NT2/D1 (cell line): ENCODE data around the gene COL5A2.

Experiments
- DNase-seq: peaks from one replicate; pipeline ENCODE4 v3.0.0-alpha.2; 2011; ENCODE audit warnings: low read depth, low spot score
- H3K27me3 ChIP-seq: 2 replicates; pipeline ENCODE4 v1.6.0; 2011; ENCODE audit warnings: mild to moderate bottlenecking; ENCODE audit not compliant: insufficient read length, insufficient read depth
- H3K36me3 ChIP-seq: 2 replicates; pipeline ENCODE4 v1.6.1; 2011; ENCODE audit warnings: mild to moderate bottlenecking, low read length, mixed read lengths; ENCODE audit not compliant: insufficient read depth, insufficient read length
- H3K4me1 ChIP-seq: 2 replicates; pipeline ENCODE4 v1.5.1; 2011; ENCODE audit not compliant: insufficient read depth, insufficient read length
- H3K4me3 ChIP-seq: 2 replicates; pipeline ENCODE4 v1.5.1; 2011; ENCODE audit warnings: low read depth; ENCODE audit not compliant: insufficient read length
- H3K9ac ChIP-seq: 2 replicates; pipeline ENCODE4 v1.6.0; 2011; ENCODE audit warnings: low read depth; ENCODE audit not compliant: insufficient read length
- H3K9me3 ChIP-seq: 2 replicates; pipeline ENCODE4 v1.5.1; 2011; ENCODE audit warnings: mild to moderate bottlenecking, low read length; ENCODE audit not compliant: insufficient read depth
- SUZ12 ChIP-seq: IDR thresholded peaks from 2 replicates; pipeline ENCODE4 v1.6.1; 2011; ENCODE audit not compliant: insufficient read length, insufficient read depth; ENCODE audit errors: extremely low read depth
- YY1 ChIP-seq: IDR thresholded peaks from 2 replicates; pipeline ENCODE4 v1.6.1; 2011; ENCODE audit not compliant: insufficient read length, insufficient read depth
- ZNF274 ChIP-seq: IDR thresholded peaks from 2 replicates; pipeline ENCODE4 v1.6.1; 2011; ENCODE audit warnings: mild to moderate bottlenecking, low read depth, low read length

The COL5A2 gene

GRCh38 chr2:189069855-189070619 is 109.5 kb downstream of the COL5A2 start:
- H3K9ac ChIP-seq, result no peak overlapping the region
- no peaks in the 10 kb centered on the region for H3K27me3 ChIP-seq

GRCh38 chr2:189066037-189066436 is 113.5 kb downstream of the COL5A2 start:
- DNase-seq, result no peak
- no peaks in the 10 kb centered on the region for H3K4me1 ChIP-seq
- peaks cover 8% of the 10 kb centered on the region for H3K36me3 ChIP-seq
- H3K9ac ChIP-seq, result no peak overlapping the region
- TF ChIP-seq ZNF274, result no peak
- no peaks in the 10 kb centered on the region for H3K9me3 ChIP-seq
- no peak overlapping the region for H3K4me3 ChIP-seq
- no peaks in the 10 kb centered on the region for H3K27me3 ChIP-seq

More at GRCh38 chr2:189069855-189070619, 109.5 kb downstream of the COL5A2 start:
- Histone ChIP-seq H3K36me3 (peaks cover 8% of the 10 kb centered on the region), H3K4me3 (no peak overlapping the region), H3K4me1 (no peaks in the 10 kb centered on the region), H3K9me3 (no peaks in the 10 kb centered on the region)
- DNase-seq, result no peak
- TF ChIP-seq ZNF274, result no peak
- TF ChIP-seq SUZ12, result no peak
- no peak for TF ChIP-seq YY1

GRCh38 chr2:189060096-189060642 is 119.4 kb downstream of the COL5A2 start:
- no peak for TF ChIP-seq SUZ12
- TF ChIP-seq YY1, result no peak
- TF ChIP-seq ZNF274, result no peak
- H3K9ac ChIP-seq, result no peak overlapping the region
- no peaks in the 10 kb centered on the region for H3K36me3 ChIP-seq
- H3K9me3 ChIP-seq, result no peaks in the 10 kb centered on the region
- no peaks in the 10 kb centered on the region for H3K4me1 ChIP-seq
- no peaks in the 10 kb centered on the region for H3K27me3 ChIP-seq
- DNase-seq, result no peak
- H3K4me3 ChIP-seq, result no peak overlapping the region

DNA sequence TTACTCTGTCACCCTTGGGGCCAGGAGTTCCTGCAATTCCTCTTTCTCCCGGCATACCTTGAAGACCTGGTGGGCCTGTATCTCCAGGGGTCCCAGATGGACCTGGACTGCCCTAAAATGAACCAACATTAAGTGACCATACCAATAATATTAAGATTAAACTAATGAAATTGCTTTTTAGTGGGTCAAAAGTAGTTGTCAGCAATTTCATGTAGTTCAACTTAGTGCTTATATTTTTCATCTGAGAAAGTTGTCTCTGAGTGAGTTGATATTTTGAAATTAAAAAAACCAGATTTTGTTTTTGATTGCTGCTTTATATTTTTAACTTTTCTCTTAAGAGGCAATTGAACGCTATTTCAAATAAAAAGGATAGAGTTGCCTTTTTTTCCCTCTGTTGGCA is 122.2 kb downstream of the COL5A2 start:
- no peak overlapping the region for H3K4me3 ChIP-seq
- TF ChIP-seq SUZ12 (no peak), ZNF274 (no peak), YY1 (no peak)
- no peaks in the 10 kb centered on the region for H3K4me1 ChIP-seq
- H3K27me3 ChIP-seq, result no peaks in the 10 kb centered on the region
- H3K9me3 ChIP-seq, result no peaks in the 10 kb centered on the region
- no peak overlapping the region for H3K9ac ChIP-seq
- DNase-seq, result no peak
- H3K36me3 ChIP-seq, result peaks cover 6% of the 10 kb centered on the region

DNA sequence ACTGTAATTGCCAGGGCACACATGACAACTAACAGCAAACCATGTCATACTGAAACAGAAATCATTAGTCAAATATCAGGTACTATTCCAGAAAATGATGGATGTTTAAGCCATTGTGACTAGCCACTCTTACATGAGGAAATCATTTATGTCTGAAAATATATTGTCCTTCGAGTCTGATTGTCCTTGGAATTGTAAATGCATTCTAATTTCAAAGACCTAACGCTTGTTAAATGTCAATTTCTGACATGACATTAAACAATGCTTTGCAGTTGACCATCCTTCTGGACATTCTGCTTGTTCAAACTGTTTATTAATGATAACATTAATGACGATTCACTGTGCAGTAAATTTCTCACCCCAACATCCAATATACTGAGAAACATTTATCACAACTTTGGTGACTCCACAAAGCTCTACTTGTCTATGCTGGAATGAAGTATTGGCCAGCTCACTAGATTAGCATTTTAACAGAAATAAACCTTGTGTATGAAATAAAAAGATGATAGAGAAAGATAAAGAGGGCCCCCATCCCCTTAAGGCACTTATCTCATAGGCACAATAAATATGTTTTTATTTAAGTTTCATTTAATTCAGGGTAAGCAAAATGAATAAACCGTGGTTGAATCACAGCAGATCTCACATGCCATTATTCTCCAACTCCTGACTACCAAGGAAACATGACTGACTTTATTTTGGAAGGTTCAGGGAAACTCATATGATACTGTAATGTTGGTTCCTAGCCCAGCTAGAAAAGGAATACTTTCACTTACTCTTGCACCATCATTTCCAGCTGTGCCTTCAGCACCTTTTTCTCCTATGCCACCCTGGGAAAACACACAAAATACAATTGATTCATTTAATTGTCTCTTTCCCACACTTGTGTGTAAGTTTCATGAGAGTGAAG is 123.1 kb downstream of the COL5A2 start:
- Histone ChIP-seq H3K36me3 (peaks cover 7% of the 10 kb centered on the region), H3K9me3 (no peaks in the 10 kb centered on the region), H3K9ac (no peak overlapping the region), H3K4me1 (no peaks in the 10 kb centered on the region), H3K4me3 (no peak overlapping the region), H3K27me3 (no peaks in the 10 kb centered on the region)
- no peak for DNase-seq
- TF ChIP-seq YY1 (no peak), SUZ12 (no peak), ZNF274 (no peak)

DNA sequence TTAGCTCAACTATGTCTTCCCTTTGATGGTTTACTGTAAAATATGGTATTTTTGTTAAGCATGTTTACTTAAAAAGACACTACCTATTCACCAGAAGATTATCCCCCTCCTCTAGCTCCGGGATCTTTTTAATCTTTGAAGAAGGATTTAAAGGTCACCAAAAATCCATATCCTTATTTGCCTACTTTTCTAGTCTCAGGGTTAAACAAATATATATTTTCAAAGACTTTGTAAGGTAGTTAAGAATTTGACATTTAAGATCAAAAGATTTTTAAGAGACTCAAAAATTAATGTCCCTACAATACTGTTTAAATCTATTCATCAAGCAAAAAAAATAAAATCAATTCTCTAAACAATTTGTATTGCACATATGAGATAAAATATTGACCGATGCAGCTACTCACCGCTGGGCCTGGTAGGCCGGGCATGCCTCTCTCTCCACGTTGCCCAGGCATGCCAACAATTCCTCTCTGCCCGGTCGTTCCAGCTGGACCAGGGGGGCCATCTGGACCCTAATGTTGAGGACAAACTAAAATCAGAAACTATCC is 129.3 kb downstream of the COL5A2 start:
- Histone ChIP-seq H3K9ac (no peak overlapping the region), H3K4me3 (no peak overlapping the region), H3K27me3 (no peaks in the 10 kb centered on the region), H3K9me3 (no peaks in the 10 kb centered on the region), H3K4me1 (no peaks in the 10 kb centered on the region), H3K36me3 (peaks cover 7% of the 10 kb centered on the region)
- no peak for TF ChIP-seq SUZ12
- no peak for TF ChIP-seq YY1
- DNase-seq, result no peak

GRCh38 chr2:189049709-189050164 is 129.8 kb downstream of the COL5A2 start:
- no peaks in the 10 kb centered on the region for H3K4me1 ChIP-seq
- H3K4me3 ChIP-seq, result no peak overlapping the region
- H3K27me3 ChIP-seq, result no peaks in the 10 kb centered on the region
- no peaks in the 10 kb centered on the region for H3K9me3 ChIP-seq
- DNase-seq, result no peak
- H3K36me3 ChIP-seq, result peaks cover 7% of the 10 kb centered on the region
- no peak overlapping the region for H3K9ac ChIP-seq
- no peak for TF ChIP-seq YY1
- no peak for TF ChIP-seq SUZ12
- no peak for TF ChIP-seq ZNF274
